ENCODE measurements around the gene NLRP1. TPM values are rescaled to one million over a fixed set of nuclear protein-coding genes. Genes with fewer than 3 reads are reported as not detected.

Gene NLRP1
- total RNA-seq, 4 donors from 2014 or later, result 10.4 to 33.4 (median 14.3) TPM

- Histone ChIP-seq H3K36me3 (peaks cover 0 to 74% (median under 1%) of the 10 kb centered on the region in 3 donors), H3K9me3 (no peaks in the 10 kb centered on the region), H3K4me3 (no peak overlapping the region), H3K27ac (no peak overlapping the region), H3K4me1 (no peaks in the 10 kb centered on the region), H3K27me3 (no peaks in the 10 kb centered on the region)
- TF ChIP-seq POLR2A (IDR thresholded peaks at IDR 0.05) (no peak), CTCF (IDR thresholded peaks at IDR 0.05) (no peak)
- intact Hi-C loops (cut with DNase I), result no loop called here
- no peak for DNase-seq
Measured at GRCh38 chr17:5552841-5553240, 31.5 kb downstream of the NLRP1 start.

- H3K27ac ChIP-seq, result no peak overlapping the region
- H3K9me3 ChIP-seq, result no peaks in the 10 kb centered on the region
- peaks cover 8 to 91% (median 11%) of the 10 kb centered on the region in 3 donors for H3K36me3 ChIP-seq
- DNase-seq, result no peak
- no peaks in the 10 kb centered on the region for H3K4me1 ChIP-seq
- intact Hi-C loops (cut with DNase I), result no loop called here
- no peak for TF ChIP-seq POLR2A (IDR thresholded peaks at IDR 0.05)
- no peaks in the 10 kb centered on the region for H3K27me3 ChIP-seq
- WGBS, 2 donors, result 78 to 80% methylated on average over 4 to 7 of the region's 9 CpGs
- H3K4me3 ChIP-seq, result no peak overlapping the region
Measured at GRCh38 chr17:5545051-5545987, 39.0 kb downstream of the NLRP1 start.

- H3K9me3 ChIP-seq, result no peaks in the 10 kb centered on the region
- H3K36me3 ChIP-seq, result peaks cover 8 to 95% (median 11%) of the 10 kb centered on the region in 3 donors
- no peak overlapping the region for H3K27ac ChIP-seq
- DNase-seq, result no peak
- 100% methylated on average over 1 to 2 of the region's 2 CpGs for WGBS, 2 donors
- no peak for TF ChIP-seq POLR2A (IDR thresholded peaks at IDR 0.05)
- no peak for TF ChIP-seq CTCF (IDR thresholded peaks at IDR 0.05)
- intact Hi-C loops (cut with DNase I), result no loop called here
- H3K4me3 ChIP-seq, result no peak overlapping the region
- H3K4me1 ChIP-seq, result no peaks in the 10 kb centered on the region
- no peaks in the 10 kb centered on the region for H3K27me3 ChIP-seq
Measured at GRCh38 chr17:5544115-5544514, 40.2 kb downstream of the NLRP1 start.

GRCh38 chr17:5541610-5542202, 42.6 kb downstream of the NLRP1 start:
- no peak for DNase-seq
- Histone ChIP-seq H3K4me1 (no peaks in the 10 kb centered on the region), H3K27me3 (no peaks in the 10 kb centered on the region), H3K4me3 (no peak overlapping the region), H3K36me3 (peaks cover 7 to 97% (median 17%) of the 10 kb centered on the region in 3 donors), H3K27ac (no peak overlapping the region), H3K9me3 (no peaks in the 10 kb centered on the region)
- no peak for TF ChIP-seq CTCF (IDR thresholded peaks at IDR 0.05)
- intact Hi-C loops (cut with DNase I), result no loop called here
- 75 to 81% methylated on average over 4 of the region's 6 CpGs for WGBS, 2 donors

GRCh38 chr17:5540321-5540720, 44.0 kb downstream of the NLRP1 start:
- 61 to 89% methylated on average over 2 to 7 of the region's 7 CpGs for WGBS, 2 donors
- Histone ChIP-seq H3K27ac (no peak overlapping the region), H3K4me3 (no peak overlapping the region), H3K27me3 (no peaks in the 10 kb centered on the region), H3K9me3 (no peaks in the 10 kb centered on the region), H3K4me1 (no peaks in the 10 kb centered on the region), H3K36me3 (peaks cover 7 to 97% (median 17%) of the 10 kb centered on the region in 3 donors)
- no peak for DNase-seq
- no peak for TF ChIP-seq CTCF (IDR thresholded peaks at IDR 0.05)
- TF ChIP-seq POLR2A (IDR thresholded peaks at IDR 0.05), result no peak
- intact Hi-C loops (cut with DNase I), result no loop called here
